HG03103 (cell line): Measurements from ENCODE around the gene CRAT.
"Not testable (repeated sequence)": the region's sequence is repeated elsewhere in the genome, so short reads cannot be mapped to it uniquely, and the experiment has no call there.

Experiments used
- ATAC-seq: cut with Tn5 transposase; IDR thresholded peaks from one replicate; pipeline ENCODE4 v1.9.1; 2021; ENCODE audit warnings: low read depth; ENCODE audit not compliant: unreplicated experiment

CRAT gene

DNA sequence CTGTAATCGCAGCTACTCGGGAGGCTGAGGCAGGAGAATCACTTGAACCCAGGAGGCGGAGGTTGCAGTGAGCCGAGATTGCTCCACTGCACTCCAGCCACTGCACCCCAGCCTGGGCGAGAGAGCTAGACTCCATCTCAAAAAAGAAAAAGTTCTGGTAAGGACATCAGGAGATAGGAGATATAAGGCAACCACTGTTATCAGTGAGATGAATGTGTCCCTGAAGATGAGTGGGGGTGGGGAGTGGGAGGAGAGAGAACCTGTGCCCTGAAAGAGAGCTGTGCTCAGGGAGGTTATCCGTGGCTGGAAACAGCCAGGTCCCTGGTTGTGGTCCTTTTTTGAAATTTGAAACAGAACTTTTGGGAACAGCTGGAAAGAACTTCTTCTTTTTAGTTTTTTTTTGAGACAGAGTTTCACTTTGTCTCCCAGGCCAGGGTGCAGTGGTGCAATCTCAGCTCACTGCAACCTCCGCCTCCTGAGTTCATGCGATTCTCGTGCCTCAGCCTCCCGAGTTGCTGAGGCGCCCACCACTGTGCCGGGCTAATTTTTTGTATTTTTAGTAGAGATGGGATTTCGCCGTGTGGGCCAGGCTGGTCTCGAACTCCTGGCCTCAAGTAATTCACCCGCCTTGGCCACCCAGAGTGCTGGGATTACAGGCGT, 3.2 kb upstream of the CRAT start:
- no peak for ATAC-seq

DNA sequence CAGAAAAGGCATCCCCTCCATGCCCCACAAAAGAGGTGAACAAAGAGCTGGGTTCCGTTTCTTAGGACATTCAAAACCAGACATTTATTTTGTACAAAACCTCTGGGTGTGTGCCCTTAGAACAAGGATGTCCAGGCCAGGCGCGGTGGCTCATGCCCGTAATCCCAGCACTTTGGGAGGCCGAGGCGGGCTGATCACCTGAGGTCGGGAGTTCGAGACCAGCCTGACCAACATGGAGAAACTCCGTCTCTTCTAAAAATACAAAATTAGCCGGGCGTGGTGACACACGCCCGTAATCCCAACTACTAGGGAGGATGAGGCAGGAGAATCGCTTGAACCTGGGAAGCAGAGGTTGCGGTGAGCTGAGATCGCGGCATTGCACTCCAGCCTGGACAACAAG, 1.9 kb upstream of the CRAT start:
- not testable (repeated sequence) for ATAC-seq

DNA sequence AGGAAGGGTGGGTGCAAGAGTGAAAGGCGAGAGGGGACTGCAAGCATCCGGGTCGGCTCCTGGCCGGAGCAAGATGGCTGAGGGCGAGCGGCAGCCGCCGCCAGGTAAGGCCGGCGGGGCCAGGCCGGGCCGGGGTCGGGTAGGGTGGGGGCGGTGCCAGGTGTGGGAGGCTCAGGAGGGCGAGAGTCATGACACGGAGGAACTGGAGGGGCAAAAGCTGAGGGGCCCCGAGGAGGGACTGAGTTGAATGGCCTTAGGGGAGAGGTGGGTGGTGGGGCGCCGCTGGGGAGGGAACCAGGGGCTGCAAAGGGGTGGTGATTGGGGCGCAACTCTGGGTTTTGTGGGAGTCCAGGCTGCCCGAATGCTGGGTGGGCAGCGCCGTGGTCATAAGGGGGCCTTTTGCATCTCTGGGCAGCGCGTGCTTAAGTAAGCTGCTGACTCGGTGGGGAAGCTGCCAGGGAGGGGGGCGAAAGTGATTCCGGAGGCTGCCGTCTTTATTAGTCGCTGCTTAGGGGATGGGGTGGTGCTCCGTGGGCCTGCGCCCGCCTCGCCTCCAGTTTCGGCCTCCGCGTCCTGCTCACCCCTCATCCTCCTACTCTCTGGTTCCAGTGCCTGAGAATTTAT, 1.0 kb upstream of the CRAT start:
- peak; percentile 14 for ATAC-seq

DNA sequence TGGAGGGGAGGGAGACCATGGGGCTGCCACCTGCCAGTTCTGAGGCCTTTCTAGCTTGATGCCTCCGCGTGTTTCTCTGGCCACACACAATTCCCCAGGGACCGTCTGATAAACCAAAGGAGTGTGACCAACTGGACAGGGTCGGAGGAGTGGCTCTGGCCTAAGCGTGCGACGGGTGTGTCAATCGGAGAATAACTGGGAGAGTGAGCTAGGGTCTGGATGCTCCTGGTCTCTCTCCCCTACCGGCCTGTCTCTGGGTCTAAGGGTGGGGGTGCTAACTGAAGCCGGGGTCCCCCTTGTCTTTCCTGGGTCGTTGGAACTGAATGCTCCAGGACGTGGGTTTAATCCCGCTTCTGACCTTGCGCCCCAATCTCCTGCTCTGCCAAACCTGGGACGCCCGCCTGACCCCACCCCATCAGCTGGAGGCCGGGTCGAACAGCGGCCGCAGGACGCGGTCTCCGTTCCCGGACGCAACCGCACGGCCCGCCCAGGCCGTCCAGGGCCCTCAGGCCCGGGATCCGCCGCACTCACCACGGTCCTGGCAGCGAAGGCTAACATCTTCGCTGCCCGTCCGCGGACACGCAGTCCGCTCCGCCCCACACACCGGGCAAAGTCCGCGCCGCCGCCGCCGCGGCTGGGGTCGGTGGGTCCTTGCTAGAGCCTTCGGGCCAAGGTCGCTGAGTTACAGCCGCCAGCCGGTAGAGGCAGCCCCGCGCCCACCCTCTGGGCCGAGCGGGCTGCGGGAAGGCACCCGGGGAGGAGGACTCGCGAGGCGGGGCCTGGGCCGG, 447 bp downstream of the CRAT start:
- peak; percentile 4 for ATAC-seq

DNA sequence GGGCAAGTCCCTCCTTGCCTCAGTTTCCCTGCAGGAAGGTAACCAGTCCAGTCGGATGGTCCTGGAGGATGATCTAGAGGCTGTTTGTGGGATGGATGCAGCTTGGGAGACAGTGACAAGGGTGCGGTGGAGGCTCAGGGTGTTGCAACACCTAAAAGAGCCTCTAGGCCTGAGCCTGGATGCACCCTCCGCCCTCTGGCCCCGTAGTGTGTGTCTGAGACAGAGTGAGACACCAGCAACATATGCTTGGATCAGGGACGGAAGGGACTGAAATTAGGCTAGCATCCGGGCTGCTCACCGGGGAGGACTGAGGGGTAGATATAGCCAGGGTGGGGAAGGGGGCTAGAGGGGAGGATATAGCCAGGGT, 1.1 kb downstream of the CRAT start:
- ATAC-seq, result no peak

DNA sequence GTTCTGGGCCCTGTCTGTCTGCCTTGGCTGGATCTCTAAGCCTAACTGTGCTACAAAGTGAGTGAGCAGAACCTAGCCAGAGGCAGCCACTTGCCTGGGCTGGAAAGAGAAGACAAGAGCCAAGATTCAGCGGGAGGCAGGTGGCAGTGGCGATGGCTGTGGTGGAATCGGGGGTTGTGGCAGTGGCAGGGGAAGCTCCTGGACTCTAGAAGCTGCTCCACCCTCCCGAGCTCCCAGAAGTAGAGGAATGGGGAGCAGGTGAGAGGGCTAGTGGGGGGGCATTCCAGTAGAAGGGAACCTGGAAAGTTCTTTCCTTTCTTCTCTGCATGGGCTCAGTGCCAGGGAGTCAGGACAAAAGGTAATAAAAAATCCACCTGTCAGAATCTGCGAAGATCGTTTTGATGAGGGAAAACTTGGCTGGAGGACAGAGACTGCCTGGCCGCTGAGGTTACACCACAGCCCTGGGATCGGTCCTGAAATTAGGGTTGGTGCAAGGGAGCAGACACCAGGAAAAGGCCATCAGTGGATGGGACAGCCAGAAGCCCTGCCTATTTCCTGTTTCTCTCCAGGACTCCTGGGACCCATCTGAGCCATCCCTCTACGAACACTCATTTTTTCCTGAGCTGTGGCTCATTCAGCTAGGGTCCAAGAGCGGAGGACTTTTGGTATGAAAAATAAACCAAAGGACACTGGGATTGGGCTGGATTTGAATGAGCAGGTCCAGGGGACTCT, 1.6 kb downstream of the CRAT start:
- no peak for ATAC-seq

DNA sequence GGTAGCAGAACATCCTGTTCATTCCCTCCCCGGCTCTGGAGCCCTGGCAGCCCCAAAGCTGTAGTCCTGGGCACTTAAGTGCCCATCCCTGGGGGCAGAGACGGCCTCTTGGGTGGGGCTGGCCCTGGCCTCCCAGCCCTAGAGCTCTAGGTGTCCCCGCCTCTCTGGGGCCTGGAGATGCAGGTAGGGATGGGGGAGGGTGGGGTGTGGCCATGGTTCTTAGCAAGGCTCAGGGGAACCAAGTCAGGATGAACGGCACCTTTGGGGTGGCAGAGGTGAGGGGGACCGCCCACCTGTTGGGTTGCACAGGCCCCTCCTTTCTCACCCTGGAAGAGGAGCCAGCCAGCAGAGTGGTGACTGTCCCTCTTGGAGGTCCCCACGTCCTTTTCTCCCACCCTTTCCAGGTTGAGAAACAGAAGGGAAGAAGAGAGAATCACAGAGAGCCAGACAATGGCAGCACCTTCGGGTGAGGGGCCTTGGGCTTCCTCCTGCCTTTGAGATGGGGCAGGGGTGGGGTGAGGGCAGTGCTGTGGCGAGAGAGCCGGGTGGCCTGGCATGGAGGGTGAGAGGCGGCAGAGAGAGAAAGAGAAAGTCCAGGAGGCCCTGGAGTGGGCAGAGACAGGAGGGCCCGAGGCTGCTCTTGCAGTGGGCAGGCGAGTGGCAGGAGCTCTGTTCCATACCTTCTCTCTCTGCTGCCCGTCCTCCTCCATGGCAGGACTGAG, 2.3 kb downstream of the CRAT start:
- no peak for ATAC-seq

DNA sequence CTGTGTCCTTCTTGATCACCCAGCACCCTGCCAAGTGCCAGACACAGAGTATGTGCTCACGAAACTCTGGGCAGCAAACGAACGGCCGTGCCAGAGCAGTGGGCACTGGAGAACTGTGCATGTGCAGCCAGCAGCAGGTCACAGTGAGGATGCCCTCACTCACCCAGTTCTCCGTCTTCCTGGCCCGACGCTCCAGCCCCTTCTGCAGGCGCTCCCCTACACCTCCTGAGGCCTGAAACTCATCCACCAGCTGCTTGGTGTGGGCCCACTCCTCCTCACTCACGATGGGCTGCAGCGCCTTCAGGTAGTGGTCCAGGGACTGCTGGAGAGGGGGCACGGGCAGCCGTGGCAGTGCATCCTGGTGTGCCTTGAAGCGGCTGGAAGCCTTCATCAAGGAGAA, 2.9 kb downstream of the CRAT start:
- ATAC-seq, result no peak

DNA sequence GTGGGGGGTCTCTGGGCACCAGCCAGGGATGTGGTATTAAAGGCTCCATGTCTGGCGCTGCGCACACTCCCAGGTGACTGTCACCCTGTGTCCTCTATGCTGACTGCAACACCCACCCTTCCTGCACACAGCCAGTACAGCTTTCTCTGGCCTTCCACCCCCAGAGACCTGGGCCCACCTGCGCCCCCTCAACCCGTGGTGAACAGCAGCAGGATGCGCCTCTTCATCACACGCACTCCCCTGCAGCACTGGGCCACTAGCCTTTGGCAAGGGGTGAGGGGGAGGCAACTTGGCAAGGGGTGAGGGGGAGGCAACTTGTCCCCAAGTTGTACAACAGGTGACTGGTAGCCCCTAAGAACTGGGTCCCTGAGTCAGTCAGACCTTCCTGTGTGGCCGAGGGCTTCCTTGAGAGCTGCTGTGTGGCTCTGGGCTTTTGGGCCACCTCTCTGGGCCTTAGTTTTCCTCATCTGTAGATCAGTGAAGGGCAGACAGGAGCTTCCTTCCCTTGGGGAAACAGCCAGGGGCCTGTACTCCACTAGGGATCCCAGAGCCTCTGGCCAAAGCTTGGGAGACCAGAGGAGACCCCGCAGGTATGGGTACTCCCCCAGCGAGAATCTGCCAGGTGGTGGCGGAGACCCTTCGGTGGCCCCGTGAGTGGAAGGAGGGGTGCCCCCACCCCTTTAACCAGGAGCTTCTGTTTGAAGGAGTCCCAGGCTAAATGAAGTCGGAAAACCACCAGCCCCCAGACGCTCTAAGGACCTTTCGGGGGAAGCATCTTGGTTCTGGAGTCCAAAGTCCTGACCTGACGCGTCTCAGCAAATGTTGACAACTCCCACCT, 4.5 kb downstream of the CRAT start:
- ATAC-seq, result no peak

DNA sequence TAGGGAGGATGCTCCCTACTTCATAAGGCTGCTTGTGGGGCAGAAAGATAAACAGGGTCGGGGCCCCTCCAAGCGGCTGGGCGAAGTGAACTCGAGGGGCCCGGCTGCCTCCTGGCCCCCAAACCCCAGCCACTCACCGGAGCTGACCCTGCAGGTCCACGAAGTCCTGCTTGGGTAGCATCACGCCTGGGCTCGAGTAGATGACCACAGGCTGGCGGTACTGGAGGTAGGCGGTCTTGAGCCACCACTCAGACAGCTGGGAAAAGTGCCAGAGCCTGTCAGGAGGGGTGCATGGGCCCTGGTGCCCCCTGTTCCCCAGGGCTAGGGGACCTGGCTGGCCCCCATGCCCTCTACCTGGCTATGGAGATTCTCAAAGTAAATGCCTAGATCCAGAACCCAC, 6.5 kb downstream of the CRAT start:
- no peak for ATAC-seq

DNA sequence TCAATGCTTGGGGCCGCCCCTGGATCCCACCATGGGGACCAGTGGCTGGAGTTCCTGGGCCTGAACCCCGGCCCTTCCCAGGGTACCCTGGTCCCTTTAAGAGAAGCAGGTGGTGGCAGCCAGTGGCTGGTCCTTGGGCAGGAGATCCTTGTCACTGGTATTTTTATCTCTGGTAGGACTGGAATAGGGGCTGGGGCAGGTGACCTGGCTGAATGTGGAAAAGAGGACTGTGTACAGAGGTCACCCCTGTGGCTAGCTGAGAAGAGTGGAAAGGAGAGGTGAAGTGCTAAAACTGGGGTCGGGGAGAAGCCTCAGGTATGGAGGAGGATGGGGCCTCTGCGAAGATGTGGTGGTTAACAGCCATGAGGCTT, 7.0 kb downstream of the CRAT start:
- no peak for ATAC-seq

DNA sequence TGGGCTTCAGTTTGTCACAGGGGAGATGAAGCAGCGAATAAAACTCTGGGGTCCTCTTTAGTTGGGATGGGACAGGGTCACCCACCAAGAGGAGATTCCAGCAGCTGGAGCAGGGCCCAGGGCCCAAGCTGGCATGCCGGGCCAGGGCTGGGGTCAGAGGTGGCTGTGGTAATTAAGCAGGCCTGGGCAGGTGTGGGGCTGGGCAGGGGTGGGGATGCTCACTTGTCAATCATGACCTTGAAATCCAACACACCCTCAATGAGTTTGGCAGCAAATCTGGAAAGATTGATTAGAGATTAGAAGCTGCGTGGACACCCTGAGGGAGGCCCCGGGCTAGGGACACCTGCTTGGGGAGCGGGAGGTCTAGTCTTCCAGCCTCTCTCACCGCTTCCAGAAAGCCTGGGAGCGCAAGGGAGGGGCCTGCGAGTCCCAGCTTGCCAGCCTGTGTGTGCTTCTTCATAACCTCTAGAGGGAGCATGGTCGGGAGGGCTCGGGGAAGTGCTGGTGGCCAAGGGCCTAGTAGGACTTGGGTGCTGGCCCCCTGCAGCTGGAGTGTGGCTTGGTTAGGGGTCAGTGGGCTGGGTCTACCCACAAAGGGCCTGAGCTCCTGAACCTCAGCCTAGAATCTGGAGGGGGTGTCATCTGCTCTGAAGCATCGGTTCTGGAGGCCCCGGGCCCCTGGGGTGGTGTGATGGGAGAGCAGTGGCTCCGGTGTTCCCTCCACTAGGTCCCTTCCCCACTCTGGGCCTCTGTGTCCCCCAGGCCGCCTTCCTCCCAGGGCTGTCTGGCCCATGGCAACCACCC, 7.6 kb downstream of the CRAT start:
- ATAC-seq, result no peak

DNA sequence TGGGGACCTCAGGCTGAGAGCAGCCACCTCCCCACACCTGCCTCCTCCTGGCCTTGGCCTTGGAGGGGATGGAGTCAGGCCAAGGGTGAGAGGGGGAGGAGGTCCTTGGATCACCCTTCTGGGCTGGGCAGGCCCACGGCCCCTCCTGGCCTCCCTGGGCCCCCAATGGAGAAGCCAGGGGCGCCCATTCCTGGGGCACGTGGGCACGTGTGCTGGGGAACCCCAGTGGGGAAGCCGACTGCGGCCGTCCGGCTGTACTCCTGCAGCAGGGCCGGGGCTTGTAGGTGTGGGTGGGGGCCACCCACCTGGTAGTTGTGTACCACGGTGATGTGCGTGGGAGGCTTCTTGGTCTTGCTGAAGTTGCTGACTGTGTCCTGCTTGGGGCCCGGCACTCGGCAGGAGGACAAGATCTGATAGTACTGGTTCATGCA, 8.5 kb downstream of the CRAT start:
- ATAC-seq, result no peak

DNA sequence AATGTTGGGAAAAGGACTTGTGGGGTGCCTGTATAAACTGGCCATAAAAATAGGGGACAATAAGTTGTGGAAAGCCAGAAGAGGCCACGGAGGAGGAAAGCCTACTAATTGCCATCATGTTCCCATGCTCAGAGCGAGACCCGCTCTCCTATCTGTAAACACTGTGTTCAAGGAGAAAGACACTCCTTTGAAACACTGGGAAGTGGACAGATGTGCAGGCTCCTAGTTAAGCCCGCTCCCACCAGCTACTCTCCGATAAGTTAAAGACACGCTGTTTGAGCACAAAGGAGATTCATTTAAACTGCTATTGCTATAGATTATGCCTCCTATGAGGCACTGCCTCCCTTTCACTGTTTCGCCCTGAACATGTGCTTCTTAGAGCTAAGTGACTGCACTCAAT, 9.3 kb downstream of the CRAT start:
- ATAC-seq, result no peak

DNA sequence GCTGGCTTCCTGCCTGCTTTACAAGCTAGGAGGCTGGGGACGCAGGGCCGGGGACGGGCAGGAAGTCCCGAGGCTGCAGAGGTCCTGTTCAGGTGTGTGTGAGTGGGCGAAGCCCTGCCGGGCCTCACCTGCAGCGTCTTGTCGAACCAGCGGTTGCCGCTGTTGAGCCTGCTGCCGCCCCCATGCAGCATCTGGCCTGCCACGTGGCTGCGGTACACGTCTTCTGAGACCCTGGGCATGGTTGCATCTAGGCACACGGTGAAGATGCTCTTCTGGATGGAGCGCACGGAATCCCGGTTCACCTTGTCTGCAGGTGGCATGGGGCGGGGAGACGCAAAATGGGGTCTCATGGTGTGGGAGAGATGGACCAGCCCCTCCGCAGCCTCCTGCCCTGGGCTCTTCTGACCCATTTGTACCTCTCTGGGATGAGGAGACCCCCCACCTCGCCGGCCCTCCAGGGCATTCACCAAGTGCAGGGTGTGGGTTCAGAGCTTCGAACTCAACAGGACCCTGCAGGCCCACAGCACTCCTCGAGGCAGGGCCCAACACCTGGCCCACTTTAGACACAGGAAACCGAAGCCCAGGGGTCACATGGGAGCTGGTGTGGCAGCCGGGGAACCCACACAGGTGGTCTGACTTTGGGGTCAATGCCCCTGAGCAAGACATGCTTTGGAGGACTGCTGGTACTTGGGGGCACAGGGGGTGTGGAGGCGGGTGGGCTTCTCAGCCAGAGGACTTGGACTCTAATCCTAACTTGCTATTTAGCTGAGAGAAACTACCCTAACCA, 10.0 kb downstream of the CRAT start:
- ATAC-seq, result no peak

DNA sequence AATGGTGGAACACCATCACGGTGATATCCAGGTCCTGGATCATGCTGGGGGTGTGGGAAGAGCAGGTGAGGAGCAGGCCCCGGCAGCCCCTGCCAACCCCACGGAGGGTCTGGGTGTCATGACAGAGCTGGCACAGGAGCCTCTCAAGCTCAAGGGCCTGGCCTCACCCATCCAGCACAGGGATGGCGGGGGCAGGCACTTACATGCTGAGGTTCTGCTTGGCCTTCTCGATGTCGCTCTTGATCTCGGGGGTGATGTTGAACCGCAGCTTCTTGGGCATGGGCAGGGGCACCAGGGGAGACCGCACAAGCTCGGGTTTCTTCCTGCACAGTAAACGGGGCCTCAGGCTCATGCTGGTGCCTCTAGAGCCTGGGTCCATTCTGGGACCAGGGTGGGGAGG, 12.3 kb downstream of the CRAT start:
- ATAC-seq, result no peak

DNA sequence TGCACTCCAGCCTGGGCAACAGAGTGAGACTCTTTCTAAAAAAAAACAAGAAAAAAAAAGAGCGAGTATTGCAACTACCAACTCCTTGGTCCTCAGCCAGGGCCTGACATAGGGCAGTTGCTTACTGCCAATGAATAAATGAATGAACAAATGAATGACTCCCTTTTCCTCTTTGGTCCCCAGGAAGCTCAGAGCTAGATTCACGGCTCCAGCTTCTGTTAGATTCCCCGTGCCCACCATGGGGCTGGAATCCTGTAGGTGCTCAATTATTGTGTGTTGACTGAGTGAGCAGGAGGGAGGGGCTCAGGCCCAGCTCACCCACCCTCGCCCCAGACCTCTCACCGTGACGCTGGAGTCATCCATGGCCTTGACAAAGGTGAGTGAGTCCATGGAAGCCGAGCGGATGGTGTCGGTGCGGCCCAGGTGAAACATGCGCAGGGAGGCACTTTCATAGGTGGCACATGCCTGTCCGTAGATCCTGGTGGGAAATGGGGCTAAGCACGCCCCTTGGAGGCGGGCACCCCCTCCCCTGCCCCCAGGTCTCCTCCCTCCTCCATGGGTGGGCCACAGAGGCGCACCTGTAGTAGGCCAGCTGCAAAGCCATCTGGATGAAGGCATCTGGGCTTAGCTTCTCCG, 12.8 kb downstream of the CRAT start:
- no peak for ATAC-seq

DNA sequence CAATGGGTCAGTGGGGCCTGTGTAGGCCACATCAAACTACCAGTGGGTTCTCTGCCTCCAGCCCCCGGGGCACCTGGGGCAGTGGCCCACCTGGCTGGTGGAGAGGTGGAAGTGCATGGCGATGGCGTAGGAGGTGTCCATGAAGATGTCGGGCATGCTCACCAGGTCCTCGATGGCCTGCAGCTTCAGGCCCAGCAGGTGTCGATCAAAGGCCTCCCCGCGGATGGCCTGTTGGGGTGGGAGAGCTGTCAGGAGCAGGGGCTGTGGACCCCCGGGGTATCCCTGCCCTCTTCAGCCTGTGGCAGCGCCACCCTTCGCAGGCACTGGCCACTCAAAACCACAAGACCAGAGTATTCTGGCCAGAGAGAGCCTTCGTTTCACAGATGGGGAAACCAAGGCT, 14.7 kb downstream of the CRAT start:
- ATAC-seq, result no peak
